OCI-LY3 (cell line): ENCODE measurements around the gene DYNLL2.
"Not testable (repeated sequence)": the region's sequence is repeated elsewhere in the genome, so short reads cannot be mapped to it uniquely, and the experiment has no call there.

Experiments
- H2AFZ ChIP-seq: fragments of 200-600, 300-600 bp; shearing (Covaris generic); 2 replicates; pipeline ENCODE4 v1.6.0; 2014; ENCODE audit warnings: antibody characterized with exemption, low read depth, low read length
- H3K27ac ChIP-seq: fragments of 200-600, 300-600 bp; sonication (generic); 2 replicates; pipeline ENCODE4 v1.5.1; 2014; ENCODE audit warnings: mild to moderate bottlenecking, low read length, moderate library complexity, mixed read lengths
- H3K27me3 ChIP-seq: fragments of 200-600, 300-600 bp; sonication (generic); 2 replicates; pipeline ENCODE4 v1.6.1; 2014; ENCODE audit warnings: low read depth, low read length, mixed read lengths
- H3K36me3 ChIP-seq: fragments of 200-600, 300-600 bp; sonication (generic); replicated peaks from 2 replicates; pipeline ENCODE3; 2014; ENCODE audit warnings: low read depth, low read length, mixed read lengths
- H3K4me1 ChIP-seq: fragments of 300-600, 200-600 bp; sonication (generic); 2 replicates; pipeline ENCODE4 v1.6.1; 2014; ENCODE audit warnings: low read length, mixed read lengths
- H3K4me2 ChIP-seq: fragments of 200-600, 300-600 bp; sonication (generic); 2 replicates; pipeline ENCODE4 v1.6.1; 2014; ENCODE audit warnings: low read length, mixed read lengths
- H3K4me3 ChIP-seq: fragments of 300-600, 200-600 bp; sonication (generic); 2 replicates; pipeline ENCODE4 v1.5.1; 2014; ENCODE audit warnings: antibody characterized with exemption, mild to moderate bottlenecking, low read length, moderate library complexity
- H3K79me2 ChIP-seq: fragments of 300-600, 200-600 bp; shearing (Covaris generic); 2 replicates; pipeline ENCODE4 v1.6.1; 2014; ENCODE audit warnings: mild to moderate bottlenecking, low read length, mixed read lengths
- H3K9ac ChIP-seq: fragments of 300-600, 200-600 bp; shearing (Covaris generic); 2 replicates; pipeline ENCODE4 v1.6.0; 2014; ENCODE audit warnings: mild to moderate bottlenecking, low read length, moderate library complexity
- H3K9me3 ChIP-seq: fragments of 200-600, 300-600 bp; shearing (Covaris generic); 2 replicates; pipeline ENCODE4 v1.6.1; 2014; ENCODE audit warnings: low read length, mixed read lengths; ENCODE audit not compliant: insufficient read depth
- H4K20me1 ChIP-seq: fragments of 200-600, 300-600 bp; sonication (generic); 2 replicates; pipeline ENCODE4 v1.6.1; 2016; ENCODE audit warnings: low read length, mixed read lengths; ENCODE audit not compliant: insufficient read depth
- EZH2phosphoT487 ChIP-seq: fragments of 200-600 bp; shearing (Covaris generic); IDR thresholded peaks from 2 replicates; pipeline ENCODE4 v1.6.1; 2018; ENCODE audit warnings: antibody characterized with exemption, mixed run types, low read depth
- TF ChIP-seq, protein P1 (sequence below): fragments of 200-600, 300-600 bp; sonication (generic); IDR thresholded peaks from 2 replicates; pipeline ENCODE4 v1.5.1; 2014; ENCODE audit warnings: antibody characterized with exemption, low read length, low read depth

Gene DYNLL2

GRCh38 chr17:58136669-58137279 is 53.6 kb downstream of the DYNLL2 start:
- H3K4me1 ChIP-seq, result no peaks in the 10 kb centered on the region
- no peak overlapping the region for H3K9ac ChIP-seq
- H3K4me2 ChIP-seq, result no peak overlapping the region
- no peak overlapping the region for H2AFZ ChIP-seq
- H3K79me2 ChIP-seq, result no peaks in the 10 kb centered on the region
- H4K20me1 ChIP-seq, result no peaks in the 10 kb centered on the region
- H3K27me3 ChIP-seq, result peaks cover 22% of the 10 kb centered on the region
- H3K36me3 ChIP-seq, result no peaks in the 10 kb centered on the region
- H3K4me3 ChIP-seq, result no peak overlapping the region
- no peaks in the 10 kb centered on the region for H3K9me3 ChIP-seq
- TF ChIP-seq EZH2phosphoT487, result no peak
- TF ChIP-seq, protein P1, sequence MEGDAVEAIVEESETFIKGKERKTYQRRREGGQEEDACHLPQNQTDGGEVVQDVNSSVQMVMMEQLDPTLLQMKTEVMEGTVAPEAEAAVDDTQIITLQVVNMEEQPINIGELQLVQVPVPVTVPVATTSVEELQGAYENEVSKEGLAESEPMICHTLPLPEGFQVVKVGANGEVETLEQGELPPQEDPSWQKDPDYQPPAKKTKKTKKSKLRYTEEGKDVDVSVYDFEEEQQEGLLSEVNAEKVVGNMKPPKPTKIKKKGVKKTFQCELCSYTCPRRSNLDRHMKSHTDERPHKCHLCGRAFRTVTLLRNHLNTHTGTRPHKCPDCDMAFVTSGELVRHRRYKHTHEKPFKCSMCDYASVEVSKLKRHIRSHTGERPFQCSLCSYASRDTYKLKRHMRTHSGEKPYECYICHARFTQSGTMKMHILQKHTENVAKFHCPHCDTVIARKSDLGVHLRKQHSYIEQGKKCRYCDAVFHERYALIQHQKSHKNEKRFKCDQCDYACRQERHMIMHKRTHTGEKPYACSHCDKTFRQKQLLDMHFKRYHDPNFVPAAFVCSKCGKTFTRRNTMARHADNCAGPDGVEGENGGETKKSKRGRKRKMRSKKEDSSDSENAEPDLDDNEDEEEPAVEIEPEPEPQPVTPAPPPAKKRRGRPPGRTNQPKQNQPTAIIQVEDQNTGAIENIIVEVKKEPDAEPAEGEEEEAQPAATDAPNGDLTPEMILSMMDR, result peak; percentile 63
- no peak overlapping the region for H3K27ac ChIP-seq

DNA sequence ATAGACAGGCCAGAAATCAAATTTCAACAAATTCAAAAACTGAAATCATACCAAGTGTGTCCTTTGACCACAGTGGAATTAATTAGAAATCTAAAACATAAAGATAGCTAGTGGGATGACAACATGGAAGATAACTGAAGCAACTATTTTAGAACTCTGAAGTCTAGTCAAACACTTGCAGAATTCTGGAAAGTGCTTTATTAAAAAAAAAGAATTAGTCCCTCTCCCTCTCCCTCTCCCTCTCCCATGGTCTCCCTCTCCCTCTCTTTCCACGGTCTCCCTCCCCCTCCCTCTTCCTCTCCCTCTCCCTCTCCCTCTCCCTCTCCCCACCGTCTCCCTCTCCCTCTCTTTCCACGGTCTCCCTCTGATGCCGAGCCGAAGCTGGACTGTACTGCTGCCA is 58.3 kb downstream of the DYNLL2 start:
- Histone ChIP-seq H3K36me3 (no peaks in the 10 kb centered on the region), H3K27me3 (peaks cover 28% of the 10 kb centered on the region), H4K20me1 (no peaks in the 10 kb centered on the region), H3K4me1 (no peaks in the 10 kb centered on the region), H3K4me3 (no peak overlapping the region), H3K9me3 (no peaks in the 10 kb centered on the region), H3K79me2 (no peaks in the 10 kb centered on the region), H3K4me2 (no peak overlapping the region), H3K27ac (no peak overlapping the region), H2AFZ (no peak overlapping the region), H3K9ac (no peak overlapping the region)
- TF ChIP-seq EZH2phosphoT487, result no peak
- TF ChIP-seq, protein P1, result no peak

DNA sequence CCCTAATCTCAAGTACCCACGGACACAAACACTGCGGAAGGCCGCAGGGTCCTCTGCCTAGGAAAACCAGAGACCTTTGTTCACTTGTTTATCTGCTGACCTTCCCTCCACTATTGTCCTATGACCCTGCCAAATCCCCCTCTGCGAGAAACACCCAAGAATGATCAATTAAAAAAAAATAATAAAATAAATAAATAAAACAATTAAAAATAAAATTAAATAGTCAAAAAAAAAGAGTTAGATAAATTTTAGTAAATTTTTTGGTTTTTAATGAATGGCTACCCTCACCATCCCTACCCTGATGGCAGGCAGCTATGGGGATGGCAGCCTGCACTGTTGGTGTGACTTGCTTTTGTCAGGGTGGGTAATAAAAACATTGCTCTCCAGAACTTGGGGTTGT is 60.1 kb downstream of the DYNLL2 start:
- not testable (repeated sequence) for H3K9ac ChIP-seq, H3K4me2 ChIP-seq, H3K4me3 ChIP-seq, H3K9me3 ChIP-seq, H3K27ac ChIP-seq, H2AFZ ChIP-seq, H3K36me3 ChIP-seq, H3K4me1 ChIP-seq, H3K79me2 ChIP-seq, H4K20me1 ChIP-seq
- H3K27me3 ChIP-seq, result peaks cover 41% of the 10 kb centered on the region

GRCh38 chr17:58144801-58145200 is 61.6 kb downstream of the DYNLL2 start:
- no peak overlapping the region for H2AFZ ChIP-seq
- no peak for TF ChIP-seq EZH2phosphoT487
- TF ChIP-seq, protein P1, result no peak
- H3K79me2 ChIP-seq, result no peaks in the 10 kb centered on the region
- H3K36me3 ChIP-seq, result no peaks in the 10 kb centered on the region
- H4K20me1 ChIP-seq, result 0 out of 2 replicates have a peak, but pooled peaks cover 3% of the 10 kb centered on the region
- no peaks in the 10 kb centered on the region for H3K4me1 ChIP-seq
- no peak overlapping the region for H3K9ac ChIP-seq
- peaks cover 51% of the 10 kb centered on the region for H3K27me3 ChIP-seq
- H3K4me3 ChIP-seq, result no peak overlapping the region
- no peak overlapping the region for H3K27ac ChIP-seq
- no peak overlapping the region for H3K4me2 ChIP-seq
- H3K9me3 ChIP-seq, result no peaks in the 10 kb centered on the region
